IPS-11a (cell line): ENCODE results near the gene IFIH1.

Source experiments
- H3K4me3 ChIP-seq: one replicate; pipeline ENCODE4 v1.5.1; 2013; ENCODE audit warnings: low read depth, low read length, control low read depth

Gene IFIH1

GRCh38 chr2:162258686-162259085 lies 59.8 kb downstream of the IFIH1 start:
- no peak overlapping the region for H3K4me3 ChIP-seq

GRCh38 chr2:162258169-162258568 lies 60.3 kb downstream of the IFIH1 start:
- no peak overlapping the region for H3K4me3 ChIP-seq

GRCh38 chr2:162257425-162257824 lies 61.1 kb downstream of the IFIH1 start:
- no peak overlapping the region for H3K4me3 ChIP-seq

- no peak overlapping the region for H3K4me3 ChIP-seq
These were observed 61.9 kb downstream of the IFIH1 start for GRCh38 chr2:162256591-162256991.

- H3K4me3 ChIP-seq: no peak overlapping the region
These were observed 64.1 kb downstream of the IFIH1 start for GRCh38 chr2:162254236-162254871.

- no peak overlapping the region for H3K4me3 ChIP-seq
These were observed 65.0 kb downstream of the IFIH1 start for GRCh38 chr2:162253435-162253834.

- no peak overlapping the region for H3K4me3 ChIP-seq
These were observed 66.3 kb downstream of the IFIH1 start for GRCh38 chr2:162252153-162252552.

- no peak overlapping the region for H3K4me3 ChIP-seq
These were observed 72.7 kb downstream of the IFIH1 start for GRCh38 chr2:162245781-162246180.

GRCh38 chr2:162245061-162245460 lies 73.4 kb downstream of the IFIH1 start:
- H3K4me3 ChIP-seq: no peak overlapping the region

GRCh38 chr2:162244541-162245031 lies 73.9 kb downstream of the IFIH1 start:
- H3K4me3 ChIP-seq: no peak overlapping the region

- H3K4me3 ChIP-seq: no peak overlapping the region
These were observed 74.8 kb downstream of the IFIH1 start for GRCh38 chr2:162243715-162244114.

GRCh38 chr2:162243294-162243693 lies 75.2 kb downstream of the IFIH1 start, which contains the start of gene FAP:
Gene FAP, minus strand, starts transcription at chr2:162243445. Its CDS starts 118 bp downstream, at chr2:162243327.
- H3K4me3 ChIP-seq: no peak within 1 kb of the TSS

GRCh38 chr2:162242586-162243280 lies 75.8 kb downstream of the IFIH1 start:
- no peak overlapping the region for H3K4me3 ChIP-seq

GRCh38 chr2:162241571-162241970 lies 76.9 kb downstream of the IFIH1 start:
- H3K4me3 ChIP-seq: no peak overlapping the region

- H3K4me3 ChIP-seq: no peak overlapping the region
These were observed 83.6 kb downstream of the IFIH1 start for GRCh38 chr2:162234620-162235462.

- H3K4me3 ChIP-seq: no peak overlapping the region
These were observed 85.3 kb downstream of the IFIH1 start for GRCh38 chr2:162233197-162233596.

GRCh38 chr2:162232671-162233070 lies 85.8 kb downstream of the IFIH1 start:
- H3K4me3 ChIP-seq: no peak overlapping the region

GRCh38 chr2:162232027-162232426 lies 86.5 kb downstream of the IFIH1 start:
- no peak overlapping the region for H3K4me3 ChIP-seq

- no peak overlapping the region for H3K4me3 ChIP-seq
These were observed 87.7 kb downstream of the IFIH1 start for GRCh38 chr2:162230761-162231160.

GRCh38 chr2:162226836-162227235 lies 91.6 kb downstream of the IFIH1 start:
- no peak overlapping the region for H3K4me3 ChIP-seq

- no peak overlapping the region for H3K4me3 ChIP-seq
These were observed 97.4 kb downstream of the IFIH1 start for GRCh38 chr2:162221064-162221463.
